ENCODE data around the gene GALNT9.
"Not testable (repeated sequence)": the region's sequence is repeated elsewhere in the genome, so short reads cannot be mapped to it uniquely, and the experiment has no call there.

GALNT9 gene

DNA sequence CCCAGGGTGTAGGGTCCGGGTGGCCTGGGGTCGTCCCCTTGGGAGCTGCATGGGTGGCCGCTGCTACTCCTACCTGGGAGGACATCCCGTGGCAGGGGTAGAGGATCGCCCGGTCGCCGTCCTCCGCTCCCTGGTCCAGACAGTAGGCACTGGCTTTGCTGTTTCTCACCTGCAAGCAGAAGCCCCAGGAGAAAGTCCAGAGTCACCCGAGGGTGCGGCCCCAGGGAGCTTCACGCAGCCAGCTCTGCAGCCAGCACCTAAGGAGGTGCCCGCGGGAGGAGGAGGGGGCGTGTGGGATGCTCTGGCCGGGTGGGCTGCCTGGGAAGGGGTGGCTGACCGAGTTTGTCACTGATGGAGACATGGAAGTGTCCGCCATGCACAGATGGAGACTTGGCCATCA is 130.3 kb downstream of the GALNT9 start:
- peaks cover 46% of the 10 kb centered on the region for H3K27me3 Mint-ChIP-seq
- peaks cover 3% of the 10 kb centered on the region for H3K9me3 Mint-ChIP-seq

GRCh38 chr12:132197581-132198354 is 131.6 kb downstream of the GALNT9 start:
- no peaks in the 10 kb centered on the region for H3K4me1 Mint-ChIP-seq
- peaks cover 41% of the 10 kb centered on the region for H3K27me3 Mint-ChIP-seq
- peaks cover 8% of the 10 kb centered on the region for H3K9me3 Mint-ChIP-seq
- no peak overlapping the region for H3K4me3 Mint-ChIP-seq
- no peaks in the 10 kb centered on the region for H3K36me3 Mint-ChIP-seq
- H3K27ac Mint-ChIP-seq: no peak overlapping the region
- ATAC-seq: no peak

More for the DNA sequence above, 130.3 kb downstream of the GALNT9 start:
- Mint-ChIP-seq H3K36me3 (no peaks in the 10 kb centered on the region), H3K27ac (no peak overlapping the region), H3K4me1 (no peaks in the 10 kb centered on the region), H3K4me3 (no peak overlapping the region)
- no peak for ATAC-seq

GRCh38 chr12:132196873-132197390 is 132.5 kb downstream of the GALNT9 start:
- Mint-ChIP-seq H3K27ac (no peak overlapping the region), H3K9me3 (peaks cover 8% of the 10 kb centered on the region), H3K4me1 (no peaks in the 10 kb centered on the region), H3K4me3 (no peak overlapping the region), H3K27me3 (peaks cover 33% of the 10 kb centered on the region), H3K36me3 (no peaks in the 10 kb centered on the region)
- no peak for ATAC-seq

- ATAC-seq: no peak
- H3K27ac Mint-ChIP-seq: no peak overlapping the region
Measured at GRCh38 chr12:132196038-132196872, 133.1 kb downstream of the GALNT9 start.

DNA sequence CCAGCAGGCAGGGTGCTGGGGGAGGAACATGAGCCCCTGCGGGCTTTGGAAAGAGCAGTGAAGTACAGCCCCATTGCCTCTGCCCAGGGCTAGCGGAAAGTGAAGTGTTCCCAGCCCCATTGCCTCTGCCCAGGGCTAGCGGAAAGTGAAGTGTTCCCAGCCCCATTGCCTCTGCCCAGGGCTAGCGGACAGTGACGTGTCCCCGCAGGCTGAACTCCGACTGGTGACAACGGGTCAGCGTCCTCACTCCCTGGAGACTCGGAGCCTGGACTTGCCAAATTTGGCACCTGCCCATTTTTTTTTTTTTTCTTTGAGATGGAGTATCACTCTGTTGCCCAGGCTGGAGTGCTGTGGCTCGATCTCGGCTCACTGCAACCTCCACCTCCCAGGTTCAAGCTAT is 134.1 kb downstream of the GALNT9 start:
- peaks cover 24% of the 10 kb centered on the region for H3K27me3 Mint-ChIP-seq
- not testable (repeated sequence) for H3K4me3 Mint-ChIP-seq, H3K9me3 Mint-ChIP-seq, H3K36me3 Mint-ChIP-seq, H3K27ac Mint-ChIP-seq, ATAC-seq, H3K4me1 Mint-ChIP-seq

More at GRCh38 chr12:132196038-132196872, 133.1 kb downstream of the GALNT9 start:
- no peaks in the 10 kb centered on the region for H3K36me3 Mint-ChIP-seq
- peaks cover 8% of the 10 kb centered on the region for H3K9me3 Mint-ChIP-seq
- no peaks in the 10 kb centered on the region for H3K4me1 Mint-ChIP-seq
- no peak overlapping the region for H3K4me3 Mint-ChIP-seq
- peaks cover 29% of the 10 kb centered on the region for H3K27me3 Mint-ChIP-seq

- H3K4me3 Mint-ChIP-seq: no peak overlapping the region
- H3K27ac Mint-ChIP-seq: no peak overlapping the region
- peaks cover 8% of the 10 kb centered on the region for H3K9me3 Mint-ChIP-seq
- peaks cover 13% of the 10 kb centered on the region for H3K4me1 Mint-ChIP-seq
- H3K36me3 Mint-ChIP-seq: no peaks in the 10 kb centered on the region
- H3K27me3 Mint-ChIP-seq: peaks cover 17% of the 10 kb centered on the region
- no peak for ATAC-seq
Measured at GRCh38 chr12:132194556-132194955, 134.8 kb downstream of the GALNT9 start.

GRCh38 chr12:132194056-132194455 is 135.3 kb downstream of the GALNT9 start:
- peaks cover 12% of the 10 kb centered on the region for H3K27me3 Mint-ChIP-seq
- no peak overlapping the region for H3K27ac Mint-ChIP-seq
- H3K36me3 Mint-ChIP-seq: no peaks in the 10 kb centered on the region
- no peak for ATAC-seq
- H3K9me3 Mint-ChIP-seq: peaks cover 8% of the 10 kb centered on the region
- peaks cover 18% of the 10 kb centered on the region for H3K4me1 Mint-ChIP-seq
- no peak overlapping the region for H3K4me3 Mint-ChIP-seq

DNA sequence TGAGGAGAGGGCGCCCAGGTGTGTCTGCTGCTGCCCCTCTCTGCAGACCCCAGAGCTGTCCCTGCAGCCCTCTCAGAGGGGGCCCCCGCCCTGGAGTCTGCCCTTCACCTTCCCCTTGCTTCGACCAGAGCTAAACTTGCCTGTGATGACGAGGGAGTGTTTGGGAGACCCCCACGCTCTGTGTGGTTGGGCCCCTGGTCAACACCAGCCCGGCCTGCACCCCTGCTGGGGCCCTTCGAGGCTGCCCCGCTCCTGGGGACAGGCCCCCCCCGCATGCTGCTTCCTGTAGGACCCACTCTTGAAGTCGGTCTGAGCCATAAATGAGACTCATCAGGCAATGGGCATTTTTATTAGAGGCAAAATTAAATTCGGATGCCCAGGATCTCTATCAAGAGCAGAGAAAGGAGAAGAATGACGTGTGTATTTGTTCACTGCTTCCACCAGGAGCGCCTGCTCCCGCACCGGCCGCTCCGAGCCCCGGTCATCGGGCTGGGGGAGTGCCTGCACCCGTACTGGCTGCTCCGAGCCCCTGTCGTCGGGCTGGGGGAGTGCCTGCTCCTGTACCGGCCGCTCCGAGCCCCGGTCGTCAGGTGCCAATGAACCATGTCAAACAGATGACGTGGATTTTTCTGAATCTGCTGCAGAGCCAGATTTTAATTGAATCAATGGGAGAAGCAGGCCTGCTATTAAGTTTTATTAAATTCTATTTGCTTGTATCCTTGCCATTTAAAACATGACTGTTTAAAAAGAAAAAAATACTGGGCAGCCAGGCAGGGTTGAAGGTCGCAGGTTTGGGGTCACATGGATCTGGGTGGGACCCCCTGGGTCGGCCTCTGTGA is 137.5 kb downstream of the GALNT9 start:
- H3K4me3 Mint-ChIP-seq: no peak overlapping the region
- no peak overlapping the region for H3K27ac Mint-ChIP-seq

DNA sequence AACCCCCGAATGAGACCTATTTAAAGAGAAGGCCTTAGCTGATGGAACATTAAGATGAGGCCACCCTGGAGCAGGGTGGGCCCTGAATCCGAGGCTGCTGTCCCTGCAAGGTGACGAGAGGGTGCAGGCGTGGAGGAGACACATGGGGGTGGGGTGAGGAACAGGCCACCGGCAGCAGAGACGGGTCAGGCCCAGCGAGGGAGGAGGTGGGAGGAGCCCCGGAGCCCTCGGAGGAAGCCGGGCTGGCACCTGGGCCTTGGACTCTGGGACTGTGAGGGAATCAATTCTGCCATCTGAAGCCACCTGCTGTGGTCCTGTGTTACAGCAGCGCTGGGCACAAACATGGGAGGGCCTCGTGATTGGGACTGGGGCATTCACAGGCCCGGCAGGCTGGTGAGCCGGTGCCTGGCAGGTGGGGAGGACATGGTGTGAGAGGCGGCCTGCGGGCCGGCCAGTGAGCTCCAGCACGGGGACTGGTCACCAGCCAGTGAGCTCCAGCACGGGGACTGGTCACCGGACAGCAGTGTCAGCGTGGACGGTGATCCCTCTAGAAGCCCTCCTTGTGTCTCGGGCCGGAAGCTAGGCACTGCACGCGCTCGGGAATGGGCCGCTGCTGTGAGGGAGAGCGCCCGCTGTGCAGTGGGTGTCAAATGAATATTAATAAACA is 138.4 kb downstream of the GALNT9 start:
- H3K27ac Mint-ChIP-seq: no peak overlapping the region
- peaks cover under 1% of the 10 kb centered on the region for H3K27me3 Mint-ChIP-seq
- no peak for ATAC-seq
- no peaks in the 10 kb centered on the region for H3K36me3 Mint-ChIP-seq
- peaks cover 9% of the 10 kb centered on the region for H3K9me3 Mint-ChIP-seq
- peaks cover 30% of the 10 kb centered on the region for H3K4me1 Mint-ChIP-seq
- H3K4me3 Mint-ChIP-seq: peak overlapping the region; percentile 34

More for the DNA sequence above, 137.5 kb downstream of the GALNT9 start:
- H3K4me1 Mint-ChIP-seq: peaks cover 25% of the 10 kb centered on the region
- H3K27me3 Mint-ChIP-seq: peaks cover 9% of the 10 kb centered on the region
- ATAC-seq: no peak
- no peaks in the 10 kb centered on the region for H3K36me3 Mint-ChIP-seq
- H3K9me3 Mint-ChIP-seq: peaks cover 8% of the 10 kb centered on the region

GRCh38 chr12:132190012-132190755 is 139.2 kb downstream of the GALNT9 start:
- peak; percentile 2 for ATAC-seq
- H3K4me3 Mint-ChIP-seq: peak overlapping the region; percentile 80
- H3K4me1 Mint-ChIP-seq: peaks cover 30% of the 10 kb centered on the region
- H3K36me3 Mint-ChIP-seq: no peaks in the 10 kb centered on the region
- peaks cover 12% of the 10 kb centered on the region for H3K9me3 Mint-ChIP-seq
- H3K27me3 Mint-ChIP-seq: no peaks in the 10 kb centered on the region
- H3K27ac Mint-ChIP-seq: peak overlapping the region; percentile 76

- Mint-ChIP-seq H3K4me1 (peaks cover 30% of the 10 kb centered on the region), H3K4me3 (peak overlapping the region; percentile 80), H3K9me3 (peaks cover 12% of the 10 kb centered on the region), H3K27ac (peak overlapping the region; percentile 76), H3K36me3 (no peaks in the 10 kb centered on the region), H3K27me3 (no peaks in the 10 kb centered on the region)
- peak; percentile 96 for ATAC-seq
Measured at GRCh38 chr12:132189378-132190011, 139.9 kb downstream of the GALNT9 start.

DNA sequence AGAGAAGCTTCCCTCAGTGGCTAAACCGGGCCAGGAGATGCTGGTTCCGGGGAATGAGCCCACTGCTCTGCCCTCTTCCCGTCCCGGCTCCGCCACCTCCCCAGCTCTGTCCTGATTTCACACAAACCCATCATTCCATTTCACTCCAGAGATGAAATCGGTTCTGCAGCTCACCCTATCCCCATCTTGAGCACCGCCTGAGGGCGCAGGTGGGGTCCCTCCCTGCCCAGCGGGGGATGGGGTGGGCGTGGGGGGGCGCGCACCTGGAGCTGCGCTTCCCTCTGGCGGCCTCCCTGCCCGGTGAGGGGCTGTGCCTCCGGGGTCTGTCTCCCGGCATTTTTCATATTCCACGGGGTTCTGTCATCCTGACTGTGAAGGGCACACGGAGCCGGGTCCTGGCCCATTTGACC is 140.5 kb downstream of the GALNT9 start:
- Mint-ChIP-seq H3K36me3 (no peaks in the 10 kb centered on the region), H3K27ac (peak overlapping the region; percentile 76), H3K4me1 (peaks cover 30% of the 10 kb centered on the region), H3K27me3 (no peaks in the 10 kb centered on the region), H3K4me3 (peak overlapping the region; percentile 80), H3K9me3 (peaks cover 12% of the 10 kb centered on the region)
- ATAC-seq: no peak

GRCh38 chr12:132188451-132188901 is 140.9 kb downstream of the GALNT9 start:
- Mint-ChIP-seq H3K9me3 (peaks cover 10% of the 10 kb centered on the region), H3K4me3 (peak overlapping the region; percentile 38), H3K27ac (no peak overlapping the region), H3K4me1 (peaks cover 30% of the 10 kb centered on the region), H3K36me3 (no peaks in the 10 kb centered on the region), H3K27me3 (no peaks in the 10 kb centered on the region)
- no peak for ATAC-seq

Measured in stimulated activated memory B cell treated with anti-CD40 and anti-IgM and Interleukin-4, amounts not matched to agents 10 μg/mL and 1 μg/mL and 100 μg/mL, for 72 hours (primary cell).